Gastroesophageal sphincter (tissue), 4 donors: Measurements from ENCODE around the gene KTN1. TPM values are rescaled to one million over a fixed set of nuclear protein-coding genes. Genes with fewer than 3 reads are reported as not detected.

ENCODE experiments used
- ATAC-seq: fragments of 150-250 bp; one replicate; pipeline ENCODE4 v1.9.1; 2016; ENCODE audit warnings: mild to moderate bottlenecking, moderate library complexity
- H3K27ac ChIP-seq, 4 donors: fragments of 200-600 bp; sonication (generic) in 3 of 4; 1 replicate in 3 of 4; 2 replicates in 1 of 4; pipeline ENCODE4 v1.5.1; 2016 to 2019
- H3K27me3 ChIP-seq: fragments of 200-600 bp; sonication (generic); one replicate; pipeline ENCODE4 v1.5.1; 2019
- H3K36me3 ChIP-seq, 2 donors: fragments of 200-600 bp; sonication (generic); one replicate each; pipeline ENCODE4 v1.5.1; 2019; ENCODE audit warnings: control low read depth in 1 of 2
- H3K4me1 ChIP-seq, 3 donors: fragments of 200-600 bp; sonication (generic); 1 replicate in 2 of 3; 2 replicates in 1 of 3; pipeline ENCODE4 v1.5.1; 2016 to 2019; ENCODE audit warnings: control low read depth in 2 of 3
- H3K4me3 ChIP-seq, 2 donors: fragments of 200-600 bp; sonication (generic); one replicate each; pipeline ENCODE4 v1.5.1; 2019; ENCODE audit warnings: mild to moderate bottlenecking in 1 of 2, moderate library complexity in 1 of 2
- H3K9me3 ChIP-seq, 3 donors: fragments of 200-600 bp; sonication (generic); one replicate each; pipeline ENCODE4 v1.5.1; 2017 to 2019; ENCODE audit warnings: control low read depth in 2 of 3
- CTCF ChIP-seq, 4 experiments: fragments of 200-600 bp in 2 of 4; fragments of 450-650 bp in 2 of 4; sonication (generic) in 1 of 4; IDR thresholded peaks; one replicate each; pipeline ENCODE4 v1.5.1; 2017 to 2019; ENCODE audit warnings: antibody characterized with exemption in 4 of 4, mild to moderate bottlenecking in 2 of 4, moderate library complexity in 2 of 4
- EP300 ChIP-seq: sonication (generic); formaldehyde crosslinking; IDR thresholded peaks from one replicate; pipeline ENCODE4 v1.6.1; 2017; ENCODE audit warnings: antibody characterized with exemption, mild to moderate bottlenecking
- POLR2A ChIP-seq, 2 donors: fragments of 450-650 bp; IDR thresholded peaks; one replicate each; pipeline ENCODE4 v1.6.1; 2017; ENCODE audit warnings: antibody characterized with exemption in 2 of 2, mild to moderate bottlenecking in 2 of 2, moderate library complexity in 1 of 2
- POLR2AphosphoS5 ChIP-seq: sonication (generic); formaldehyde crosslinking; IDR thresholded peaks from one replicate; pipeline ENCODE4 v1.6.1; 2017; ENCODE audit warnings: antibody characterized with exemption
- WGBS, 2 donors: methylation state at CpG; one replicate each; pipeline ENCODE4 v1.1.5; 2018; ENCODE audit warnings: low coverage in 1 of 2; 5-methylcytosine and 5-hydroxymethylcytosine counted together
- total RNA-seq, 4 donors: library from RNA; depleted of rRNA; stranded (reverse); fragments of >200 nt; gene quantifications; one replicate each; pipeline ENCODE4 v1.1.0, GENCODE V29; 2016

KTN1 gene
- total RNA-seq, 4 donors from 2014 or later = 144 to 204 (median 171) TPM

GRCh38 chr14:55581342-55581771, 1.4 kb downstream of the KTN1 start:
- no peak for TF ChIP-seq POLR2AphosphoS5
- ATAC-seq = no peak
- H3K36me3 ChIP-seq = no peaks in the 10 kb centered on the region
- peak overlapping the region; percentile 96 to 99 (median 98) for H3K27ac ChIP-seq
- WGBS, 2 donors = 23 to 27% methylated on average over 5 to 6 of the region's 6 CpGs
- peaks cover 19 to 68% (median 37%) of the 10 kb centered on the region in 3 donors for H3K4me1 ChIP-seq
- no peaks in the 10 kb centered on the region for H3K9me3 ChIP-seq
- H3K4me3 ChIP-seq = peak overlapping the region; percentile 98 to 100
- H3K27me3 ChIP-seq = no peaks in the 10 kb centered on the region

GRCh38 chr14:55582746-55583145, 2.7 kb downstream of the KTN1 start:
- TF ChIP-seq EP300 (no peak), POLR2AphosphoS5 (no peak), CTCF (IDR thresholded peaks at IDR 0.05) (no peak), POLR2A (IDR thresholded peaks at IDR 0.05) (no peak)
- H3K36me3 ChIP-seq = no peaks in the 10 kb centered on the region
- ATAC-seq = no peak
- peaks cover 26 to 82% (median 48%) of the 10 kb centered on the region in 3 donors for H3K4me1 ChIP-seq
- no peaks in the 10 kb centered on the region for H3K27me3 ChIP-seq
- H3K27ac ChIP-seq = no peak overlapping the region
- H3K4me3 ChIP-seq = no peak overlapping the region
- no peaks in the 10 kb centered on the region for H3K9me3 ChIP-seq
- WGBS, 2 donors = 62 to 72% methylated on average over 2 of the region's 2 CpGs

- ATAC-seq = no peak
- 59 to 70% methylated on average over 2 of the region's 2 CpGs for WGBS, 2 donors
- TF ChIP-seq POLR2AphosphoS5 = no peak
- TF ChIP-seq CTCF (IDR thresholded peaks at IDR 0.05) = no peak
- TF ChIP-seq POLR2A (IDR thresholded peaks at IDR 0.05) = no peak
- TF ChIP-seq EP300 = no peak
- Histone ChIP-seq H3K4me1 (peaks cover 34 to 83% (median 53%) of the 10 kb centered on the region in 3 donors), H3K36me3 (no peaks in the 10 kb centered on the region), H3K4me3 (no peak overlapping the region), H3K27me3 (no peaks in the 10 kb centered on the region), H3K27ac (no peak overlapping the region), H3K9me3 (no peaks in the 10 kb centered on the region)
Observed at GRCh38 chr14:55583942-55584468, 4.0 kb downstream of the KTN1 start.

GRCh38 chr14:55585854-55586253, 5.8 kb downstream of the KTN1 start:
- Histone ChIP-seq H3K36me3 (no peaks in the 10 kb centered on the region), H3K4me1 (peaks cover 34 to 90% (median 55%) of the 10 kb centered on the region in 3 donors), H3K27ac (peak overlapping the region in 1 of 4 donors; percentile 6), H3K27me3 (no peaks in the 10 kb centered on the region), H3K9me3 (no peaks in the 10 kb centered on the region), H3K4me3 (no peak overlapping the region)
- 26 to 31% methylated on average over 2 of the region's 2 CpGs for WGBS, 2 donors
- ATAC-seq = no peak
- no peak for TF ChIP-seq CTCF (IDR thresholded peaks at IDR 0.05)
- TF ChIP-seq POLR2AphosphoS5 = no peak

- no peaks in the 10 kb centered on the region for H3K9me3 ChIP-seq
- no peak for TF ChIP-seq EP300
- TF ChIP-seq CTCF (IDR thresholded peaks at IDR 0.05) = no peak
- TF ChIP-seq POLR2AphosphoS5 = no peak
- no peak for TF ChIP-seq POLR2A (IDR thresholded peaks at IDR 0.05)
- ATAC-seq = no peak
- no peaks in the 10 kb centered on the region for H3K27me3 ChIP-seq
- H3K4me3 ChIP-seq = no peak overlapping the region
- 26 to 47% methylated on average over 2 of the region's 2 CpGs for WGBS, 2 donors
- no peaks in the 10 kb centered on the region for H3K36me3 ChIP-seq
- H3K27ac ChIP-seq = no peak overlapping the region
- peaks cover 33 to 91% (median 54%) of the 10 kb centered on the region in 3 donors for H3K4me1 ChIP-seq
Observed at GRCh38 chr14:55586411-55586810, 6.4 kb downstream of the KTN1 start.
